GM21515 (cell line): ENCODE measurements around the gene STRN.
"Not testable (repeated sequence)": the region's sequence is repeated elsewhere in the genome, so short reads cannot be mapped to it uniquely, and the experiment has no call there.

ENCODE experiments used
- ATAC-seq: cut with Tn5 transposase; IDR thresholded peaks from one replicate; pipeline ENCODE4 v1.9.1; 2021; ENCODE audit not compliant: unreplicated experiment

The STRN gene

GRCh38 chr2:36964496-36965058 lies 1.8 kb downstream of the STRN start:
- no peak for ATAC-seq

DNA sequence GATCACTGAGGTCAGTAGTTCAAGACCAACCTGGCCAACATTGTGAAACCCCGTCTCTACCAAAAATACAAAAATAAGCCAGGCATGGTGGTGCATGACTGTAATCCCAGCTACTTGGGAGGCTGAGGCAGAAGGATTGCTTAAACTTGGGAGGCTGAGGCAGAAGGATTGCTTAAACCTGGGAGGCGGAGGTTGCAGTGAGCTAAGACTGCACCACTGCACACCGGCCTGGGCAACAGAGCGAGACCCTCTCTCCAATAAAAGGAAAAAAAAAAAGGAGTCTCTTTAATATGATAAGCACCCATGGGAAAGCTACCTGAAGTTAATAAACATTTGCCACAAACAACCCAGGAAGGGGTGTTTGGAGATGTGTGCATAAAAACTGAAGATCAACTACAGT lies 2.6 kb downstream of the STRN start:
- no peak for ATAC-seq

- no peak for ATAC-seq
Observed at GRCh38 chr2:36963106-36963505, 3.2 kb downstream of the STRN start.

- no peak for ATAC-seq
Observed at GRCh38 chr2:36960773-36961172, 5.6 kb downstream of the STRN start.

DNA sequence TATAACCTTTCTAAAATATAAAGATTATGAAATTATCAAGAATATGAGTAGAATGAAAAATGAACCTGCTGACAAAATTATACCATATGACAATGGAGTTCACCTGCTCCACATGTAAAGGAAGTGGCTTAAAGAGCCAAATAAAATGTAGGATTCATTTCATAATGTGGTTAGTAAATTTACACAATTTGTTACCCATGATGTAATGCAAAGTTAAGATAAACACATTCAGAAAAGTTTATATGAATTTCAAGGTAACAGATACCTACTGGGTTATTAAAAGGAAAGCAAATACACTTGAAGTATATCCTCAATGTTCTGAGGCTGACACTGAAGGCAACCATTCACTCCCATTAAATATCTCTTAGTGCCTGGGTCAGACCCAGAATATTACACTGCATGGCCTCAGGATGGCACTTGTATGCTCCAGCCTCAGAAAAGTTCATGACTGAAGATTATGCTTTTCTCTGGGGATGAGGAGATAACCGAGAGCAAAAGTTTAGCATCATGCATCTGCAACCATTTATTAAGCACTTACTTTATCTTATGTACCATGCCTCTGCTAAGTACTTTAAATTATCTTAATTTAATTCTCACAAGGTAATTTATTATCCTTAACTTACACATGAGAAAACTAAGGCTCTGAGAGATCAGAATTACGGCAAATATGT lies 6.2 kb downstream of the STRN start:
- ATAC-seq = no peak

- no peak for ATAC-seq
Observed at GRCh38 chr2:36954977-36955607, 11.2 kb downstream of the STRN start.

DNA sequence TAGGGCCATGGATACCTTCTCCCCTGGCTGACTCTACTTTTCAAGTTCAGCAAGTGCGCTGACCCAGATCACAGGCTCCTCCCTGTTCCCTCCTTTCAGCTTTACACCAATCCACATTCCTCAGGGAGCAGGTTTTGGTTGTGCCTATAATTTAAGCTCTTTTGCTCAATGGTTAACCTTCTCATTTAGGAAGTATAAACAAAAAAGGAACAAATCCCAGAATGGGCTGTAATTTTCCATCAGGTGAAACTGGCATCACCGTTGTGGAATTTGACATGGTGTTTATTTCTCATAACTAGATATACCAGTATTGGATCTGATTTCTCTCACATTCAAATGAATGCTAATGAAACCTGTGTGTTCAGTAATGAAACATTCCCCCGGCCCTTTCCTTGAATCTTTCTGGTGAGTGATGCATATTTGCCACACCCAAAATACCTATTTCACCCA lies 13.6 kb downstream of the STRN start:
- no peak for ATAC-seq

- no peak for ATAC-seq
Observed at GRCh38 chr2:36951574-36951973, 14.8 kb downstream of the STRN start.

DNA sequence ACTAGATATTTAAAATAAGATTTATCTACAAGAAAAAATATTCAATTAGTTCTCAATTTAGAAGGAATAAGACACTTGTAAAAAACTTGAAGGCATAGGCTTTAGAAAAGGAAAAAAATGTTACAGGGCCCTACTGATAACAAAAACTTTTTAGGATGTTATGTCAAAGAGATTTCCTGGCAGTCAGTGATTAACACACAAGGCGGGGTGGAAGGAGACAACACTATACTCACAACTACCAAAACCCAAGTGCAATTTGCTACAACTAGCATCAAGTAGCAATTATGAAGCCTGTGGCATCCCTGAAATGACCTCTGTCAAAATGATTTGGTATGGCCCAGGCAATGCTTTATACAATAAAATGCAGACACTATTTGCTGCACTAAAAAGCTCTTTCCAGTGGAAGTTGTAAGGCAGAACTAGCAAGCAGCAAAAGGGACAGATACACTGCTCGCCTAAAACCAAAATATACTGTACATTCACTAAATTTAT lies 15.3 kb downstream of the STRN start:
- no peak for ATAC-seq

DNA sequence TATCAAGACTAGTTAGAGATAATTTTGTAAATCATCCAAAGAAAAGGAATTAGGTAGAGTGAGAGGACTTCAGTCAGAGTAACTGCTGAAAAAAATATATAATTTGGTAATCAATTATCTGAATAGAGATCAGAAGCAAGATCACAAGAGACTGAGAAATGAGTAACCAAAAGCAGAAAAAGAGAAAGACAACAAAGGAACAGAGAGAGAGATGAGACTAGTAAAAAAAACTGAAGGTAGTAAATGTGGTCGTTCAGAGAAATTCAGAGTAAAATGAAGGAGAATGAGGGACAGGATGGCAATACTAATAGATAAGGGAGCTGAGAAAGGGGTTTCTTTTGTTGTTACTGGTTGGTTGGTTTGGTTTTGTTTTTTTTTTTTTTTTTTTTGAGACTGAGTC lies 16.5 kb downstream of the STRN start:
- ATAC-seq = no peak

DNA sequence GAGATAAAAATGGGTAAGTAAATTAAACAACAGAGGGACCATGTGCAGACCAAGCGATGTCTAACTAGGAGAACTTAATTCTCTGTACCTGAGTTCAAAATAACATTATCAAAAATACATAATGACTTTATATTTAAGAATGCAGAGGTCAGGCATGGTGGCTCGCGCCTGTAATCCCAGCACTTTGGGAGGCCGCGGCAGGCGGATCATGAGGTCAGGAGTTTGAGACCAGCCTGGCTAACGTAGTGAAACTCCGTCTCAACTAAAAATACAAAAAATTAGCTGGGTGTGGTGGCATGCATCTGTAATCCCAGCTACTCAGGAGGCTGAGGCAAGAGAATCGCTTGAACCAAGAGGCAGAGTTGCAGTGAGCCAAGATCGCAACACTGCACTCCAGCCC lies 21.1 kb downstream of the STRN start:
- not testable (repeated sequence) for ATAC-seq

GRCh38 chr2:36941867-36942266 lies 24.5 kb downstream of the STRN start:
- no peak for ATAC-seq

DNA sequence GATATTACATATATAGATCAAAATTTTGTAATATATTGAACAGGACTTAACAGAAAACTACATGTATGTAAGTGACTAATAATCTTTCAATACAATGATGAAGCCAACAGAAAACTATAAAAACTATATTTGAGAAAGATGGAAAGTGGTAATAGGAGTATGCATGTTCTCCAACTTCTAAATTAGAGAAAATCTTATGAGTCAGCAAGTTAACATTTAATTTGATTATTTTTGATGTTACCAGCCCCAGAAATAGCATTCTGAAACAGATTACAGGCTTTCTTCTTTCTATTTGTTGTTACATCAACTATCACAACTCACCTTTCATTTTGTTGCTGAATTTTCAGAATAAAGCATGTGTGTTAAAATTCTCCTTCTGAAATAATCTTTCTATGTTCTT lies 29.8 kb downstream of the STRN start:
- not testable (repeated sequence) for ATAC-seq

- not testable (repeated sequence) for ATAC-seq
Observed at GRCh38 chr2:36931688-36932087, 34.6 kb downstream of the STRN start.

DNA sequence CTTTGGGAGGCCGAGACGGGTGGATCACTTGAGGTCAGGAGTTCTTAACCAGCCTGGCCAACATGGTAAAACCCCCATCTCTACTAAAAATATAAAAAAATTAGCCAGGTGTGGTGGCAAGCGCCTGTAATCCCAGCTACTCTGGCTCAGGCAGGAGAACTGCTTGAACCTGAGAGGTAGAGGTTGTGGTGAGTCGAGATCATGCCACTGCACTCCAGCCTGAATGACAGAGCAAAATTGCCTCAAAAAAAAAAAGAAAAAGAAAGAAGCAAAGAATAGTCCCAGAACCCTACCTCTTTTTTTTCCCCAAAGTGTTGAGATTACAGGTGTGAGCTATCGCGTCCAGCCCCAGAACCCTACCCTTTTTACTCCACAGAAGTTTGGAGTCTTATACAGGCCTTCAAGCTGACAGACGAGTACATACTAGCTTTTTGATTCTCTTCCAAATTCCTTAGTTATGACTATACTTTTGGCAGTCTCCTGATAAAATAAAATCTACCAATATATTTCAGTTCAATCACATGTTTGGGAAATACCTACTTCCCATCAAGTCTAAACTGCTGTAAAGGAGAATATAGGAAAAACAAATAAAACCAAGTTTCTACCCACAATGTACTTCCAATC lies 35.4 kb downstream of the STRN start:
- ATAC-seq = not testable (repeated sequence)

DNA sequence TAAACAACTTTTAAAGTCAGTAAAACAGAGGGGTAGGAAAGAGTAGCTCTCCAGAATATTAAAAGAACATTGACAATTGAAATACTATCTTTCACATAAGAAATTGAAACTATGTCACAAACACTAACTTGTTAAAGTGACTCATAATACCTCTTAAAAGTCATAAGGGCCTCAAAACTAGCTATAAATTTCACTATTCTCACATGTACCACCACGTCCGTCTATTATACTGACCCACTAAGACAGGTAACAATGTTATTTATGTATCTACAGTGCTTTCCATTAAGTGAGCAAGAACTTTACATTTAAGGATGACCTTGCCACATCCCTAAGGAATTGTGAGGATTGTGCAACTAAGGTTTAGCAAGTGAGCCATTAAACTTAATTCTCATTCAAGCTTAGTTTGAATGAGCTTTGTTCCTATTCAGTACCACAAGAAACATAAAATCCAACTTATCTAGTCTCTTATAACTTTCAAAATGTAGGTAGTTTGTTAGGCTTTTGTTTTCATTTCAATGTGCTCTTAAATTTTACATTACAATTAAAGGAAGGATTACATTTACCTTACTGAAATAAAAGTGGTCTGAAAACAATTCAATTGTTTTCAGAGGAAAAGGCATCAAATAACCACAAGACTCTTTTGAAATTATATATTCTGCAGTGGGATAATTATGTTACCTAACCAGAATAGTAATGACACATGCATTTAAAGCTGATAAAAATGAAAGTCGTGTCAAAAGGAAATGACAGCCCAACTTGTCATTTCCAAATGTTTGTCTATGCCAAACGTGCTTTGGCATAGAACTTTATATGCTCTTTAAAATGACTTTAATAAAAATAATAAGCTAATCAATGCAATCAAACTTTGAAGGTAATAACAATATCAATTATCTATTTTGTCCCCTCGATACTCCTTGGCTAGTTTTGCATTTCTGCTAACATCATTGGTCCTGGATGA lies 39.9 kb downstream of the STRN start:
- not testable (repeated sequence) for ATAC-seq

DNA sequence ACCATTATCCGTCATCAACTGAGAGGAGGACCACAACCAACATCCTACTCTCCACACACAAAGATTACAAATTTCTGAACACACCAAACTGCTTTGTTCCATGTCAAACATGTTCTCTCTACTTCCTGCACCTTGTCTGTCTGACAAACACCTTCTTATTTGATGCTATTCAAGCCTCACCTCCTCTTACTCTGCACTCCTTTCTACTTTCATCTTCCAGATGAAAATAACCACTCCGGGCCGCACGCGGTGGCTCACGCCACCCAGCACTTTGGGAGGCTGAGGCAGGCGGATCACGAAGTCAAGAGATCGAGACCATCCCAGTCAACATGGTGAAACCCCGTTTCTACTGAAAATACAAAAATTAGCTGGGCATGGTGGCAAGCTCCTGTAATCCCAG lies 43.7 kb downstream of the STRN start:
- ATAC-seq = not testable (repeated sequence)

DNA sequence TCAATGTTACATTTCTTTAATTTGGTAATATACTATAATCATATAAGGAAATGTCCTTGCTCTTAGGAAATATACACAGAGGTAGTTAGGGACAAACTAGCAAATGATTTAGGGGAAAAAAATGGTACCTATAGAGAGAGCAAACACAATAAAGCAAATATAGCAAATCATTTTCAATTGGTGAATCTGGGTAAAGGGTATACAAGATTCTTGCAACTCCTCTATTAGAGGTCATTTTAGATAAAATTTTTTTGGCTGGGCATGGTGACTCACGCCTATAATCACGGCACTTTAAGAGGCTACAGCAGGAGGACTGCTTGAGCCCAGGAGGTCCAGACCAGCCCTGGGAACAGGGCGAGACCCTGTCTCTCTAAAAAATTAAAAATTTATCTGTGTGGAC lies 44.4 kb downstream of the STRN start:
- ATAC-seq = no peak

DNA sequence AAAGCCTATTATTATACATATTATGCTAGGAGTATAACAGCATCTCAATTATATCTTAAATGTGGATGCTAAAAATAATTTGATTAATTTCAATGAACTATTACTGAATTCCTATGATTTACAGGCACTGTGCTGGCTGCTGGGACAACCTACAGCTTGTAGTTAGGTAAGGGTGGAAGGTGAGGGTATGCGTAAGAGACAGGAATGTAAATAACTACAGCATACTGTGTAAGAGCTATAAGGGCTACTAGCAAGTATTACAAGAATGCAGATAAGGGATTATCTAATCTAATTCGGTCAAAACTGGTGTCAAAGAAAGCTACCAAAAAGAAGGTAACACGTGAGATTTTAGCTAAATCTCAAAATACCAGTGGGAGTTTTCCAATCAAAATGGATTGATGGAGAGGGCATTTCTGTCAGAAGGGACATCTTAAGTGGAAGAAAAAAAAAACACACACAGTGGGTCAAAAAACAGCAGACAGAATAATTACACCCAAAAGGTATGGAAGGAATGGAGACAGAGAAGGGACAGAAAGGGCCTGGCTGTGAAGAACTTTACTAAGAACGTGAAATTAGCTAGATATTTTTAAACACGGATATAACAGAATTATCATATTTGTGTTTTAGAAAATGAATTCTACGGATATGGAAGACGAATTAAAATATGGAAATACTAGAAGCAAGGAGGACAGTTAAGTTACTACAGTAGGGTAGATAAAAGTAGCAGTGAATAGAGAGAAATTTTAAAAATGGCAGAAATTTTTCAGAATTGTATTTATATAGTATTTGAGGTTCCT lies 47.1 kb downstream of the STRN start:
- no peak for ATAC-seq

GRCh38 chr2:36918307-36918706 lies 48.0 kb downstream of the STRN start:
- ATAC-seq = no peak
